ENCODE data around the gene SCYL1. TPM values are rescaled to one million over a fixed set of nuclear protein-coding genes. Genes with fewer than 3 reads are reported as not detected.

SCYL1 gene
- total RNA-seq, 2 experiments from 2014 or later, result 66.5 to 78.8 TPM

- H3K4me3 Mint-ChIP-seq, result peak within 1 kb of the TSS; percentile 97
- peak; percentile 7 for ATAC-seq
- ChIA-PET CTCF (interaction anchor here (0.5 to 4.6 kb wide), 14 partner anchors 10 to 1327 kb away, joined by 3 to 42 read pairs (median 4); partner anchors contain the start of gene PCNX3), POLR2A (interaction anchor here (0.7 to 1.9 kb wide), 8 partner anchors 15 to 762 kb away, joined by 3 to 9 read pairs (median 3); partner anchors contain the start of gene MALAT1)
- peaks cover 48% of the 10 kb centered on the region for H3K4me1 Mint-ChIP-seq
- H3K9me3 Mint-ChIP-seq (ENCODE audit: low read depth), result no peaks in the 10 kb centered on the region
- intact Hi-C loops (cut with DNase I, micrococcal nuclease), result loop anchor here (1.0 to 5.0 kb wide), 8 partner anchors 140 to 795 kb away; partner anchors contain the start of genes ATG2A (in 1 of the 2), CFL1 (in 1 of the 2), EHD1 (in 1 of the 2) and KAT5 (in 1 of the 2)
- no peaks in the 10 kb centered on the region for H3K27me3 Mint-ChIP-seq
- DNase-seq, result peak; percentile 94
- peaks cover 37% of the 10 kb centered on the region for H3K36me3 Mint-ChIP-seq (ENCODE audit: low read depth)
- peak within 1 kb of the TSS; percentile 89 for H3K27ac Mint-ChIP-seq
Measured at GRCh38 chr11:65572356-65573051, 47.6 kb downstream of the SCYL1 start, which contains the start of gene FAM89B. FAM89B (plus strand) TSS chr11:65572538; CDS start chr11:65572670, 132 bp downstream.

- peak; percentile 55 for DNase-seq
- POLR2A ChIA-PET, result interaction anchor here (1.5 to 1.8 kb wide), 2 partner anchors 33 to 74 kb away, joined by 6 to 9 read pairs; partner anchors contain the start of gene MALAT1
- peaks cover 52% of the 10 kb centered on the region for H3K4me1 Mint-ChIP-seq
Measured at GRCh38 chr11:65573391-65574079, 48.7 kb downstream of the SCYL1 start.

GRCh38 chr11:65574109-65574810 is 49.4 kb downstream of the SCYL1 start:
- H3K4me1 Mint-ChIP-seq, result peaks cover 49% of the 10 kb centered on the region
- intact Hi-C loops (cut with DNase I, micrococcal nuclease), result loop anchor here (1.0 to 5.0 kb wide), 26 partner anchors 14 to 797 kb away; partner anchors contain the start of genes ATG2A (in 1 of the 2), BANF1 (in 1 of the 2), C11orf68 (in 1 of the 2) and CCDC85B (in 1 of the 2)
- no peaks in the 10 kb centered on the region for H3K27me3 Mint-ChIP-seq
- ChIA-PET CTCF (interaction anchor here (0.6 to 4.6 kb wide), 8 partner anchors 8 to 315 kb away, joined by 3 to 56 read pairs (median 4); partner anchors contain the start of gene FIBP), POLR2A (interaction anchor here (1.5 kb wide), 1 partner anchor 41 kb away, joined by 5 read pairs; the partner anchor contains the start of gene PCNX3)
- no peaks in the 10 kb centered on the region for H3K9me3 Mint-ChIP-seq (ENCODE audit: low read depth)
- H3K4me3 Mint-ChIP-seq, result peak overlapping the region; percentile 90
- peak; percentile 96 for DNase-seq
- ATAC-seq, result peak; percentile 34
- H3K36me3 Mint-ChIP-seq (ENCODE audit: low read depth), result peaks cover 35% of the 10 kb centered on the region
- H3K27ac Mint-ChIP-seq, result peak overlapping the region; percentile 95

More at GRCh38 chr11:65573391-65574079, 48.7 kb downstream of the SCYL1 start:
- CTCF ChIA-PET, result interaction anchor here (0.6 to 4.6 kb wide), 12 partner anchors 9 to 696 kb away, joined by 3 to 42 read pairs (median 4); partner anchors contain the start of gene PCNX3
- Mint-ChIP-seq H3K4me3 (peak overlapping the region; percentile 90), H3K27ac (peak overlapping the region; percentile 83), H3K36me3 (ENCODE audit: low read depth) (peaks cover 37% of the 10 kb centered on the region), H3K27me3 (no peaks in the 10 kb centered on the region), H3K9me3 (ENCODE audit: low read depth) (no peaks in the 10 kb centered on the region)
- intact Hi-C loops (cut with DNase I, micrococcal nuclease), result loop anchor here (1.0 to 5.0 kb wide), 26 partner anchors 15 to 796 kb away; partner anchors contain the start of genes ATG2A (in 1 of the 2), BANF1 (in 1 of the 2), C11orf68 (in 1 of the 2) and CCDC85B (in 1 of the 2)
- no peak for ATAC-seq

GRCh38 chr11:65574811-65575567 is 50.1 kb downstream of the SCYL1 start:
- ChIA-PET CTCF (interaction anchor here (1.0 to 3.6 kb wide), 8 partner anchors 9 to 314 kb away, joined by 3 to 56 read pairs (median 4); partner anchors contain the start of gene FIBP), POLR2A (interaction anchor here (1.0 to 1.5 kb wide), 4 partner anchors 40 to 153 kb away, joined by 3 to 7 read pairs (median 5); partner anchors contain the start of genes MALAT1, NEAT1 and PCNX3)
- intact Hi-C loops (cut with DNase I, micrococcal nuclease), result loop anchor here (1.0 to 5.0 kb wide), 28 partner anchors 13 to 798 kb away; partner anchors contain the start of genes ATG2A (in 1 of the 2), BANF1 (in 1 of the 2), C11orf68 (in 1 of the 2) and CCDC85B (in 1 of the 2)
- DNase-seq (no peak), ATAC-seq (peak; percentile 3)
- peak overlapping the region; percentile 95 for H3K27ac Mint-ChIP-seq
- no peaks in the 10 kb centered on the region for H3K9me3 Mint-ChIP-seq (ENCODE audit: low read depth)
- peak overlapping the region; percentile 90 for H3K4me3 Mint-ChIP-seq
- no peaks in the 10 kb centered on the region for H3K27me3 Mint-ChIP-seq
- H3K4me1 Mint-ChIP-seq, result peaks cover 49% of the 10 kb centered on the region
- peaks cover 42% of the 10 kb centered on the region for H3K36me3 Mint-ChIP-seq (ENCODE audit: low read depth)

- intact Hi-C loops (cut with DNase I, micrococcal nuclease), result loop anchor here (1.0 to 5.0 kb wide), 10 partner anchors 13 to 713 kb away; partner anchors contain the start of genes C11orf68 (in 1 of the 2), CCDC85B (in 1 of the 2), DRAP1 (in 1 of the 2) and MAP3K11 (in 1 of the 2)
- POLR2A ChIA-PET, result interaction anchor here (0.5 to 1.5 kb wide), 5 partner anchors 26 to 153 kb away, joined by 3 to 7 read pairs (median 5); partner anchors contain the start of genes MALAT1, NEAT1 and PCNX3
- ATAC-seq (peak; percentile 28), DNase-seq (peak; percentile 85)
- Mint-ChIP-seq H3K27ac (peak within 1 kb of the TSS; percentile 95), H3K9me3 (ENCODE audit: low read depth) (no peaks in the 10 kb centered on the region), H3K27me3 (no peaks in the 10 kb centered on the region), H3K4me3 (peak within 1 kb of the TSS; percentile 90), H3K4me1 (peaks cover 49% of the 10 kb centered on the region), H3K36me3 (ENCODE audit: low read depth) (peaks cover 43% of the 10 kb centered on the region)
- CTCF ChIA-PET, result interaction anchor here (0.6 to 3.6 kb wide), 13 partner anchors 10 to 313 kb away, joined by 3 to 56 read pairs (median 4); partner anchors contain the start of gene FIBP
Measured at GRCh38 chr11:65575568-65576231, 50.8 kb downstream of the SCYL1 start, which contains the start of gene EHBP1L1. EHBP1L1 (plus strand) TSS chr11:65576053; CDS start chr11:65576303, 250 bp downstream.

- peak overlapping the region; percentile 77 for H3K27ac Mint-ChIP-seq
- H3K4me1 Mint-ChIP-seq, result peaks cover 44% of the 10 kb centered on the region
- no peaks in the 10 kb centered on the region for H3K9me3 Mint-ChIP-seq (ENCODE audit: low read depth)
- intact Hi-C loops (cut with DNase I, micrococcal nuclease), result loop anchor here in 1 of 2 experiments (5.0 kb wide), 1 partner anchor 86 kb away; the partner anchor contains the start of gene RELA
- H3K4me3 Mint-ChIP-seq, result peak overlapping the region; percentile 90
- peak; percentile 54 for DNase-seq
- ChIA-PET CTCF (interaction anchor here (0.6 to 3.6 kb wide), 9 partner anchors 11 to 245 kb away, joined by 3 to 56 read pairs (median 4); no protein-coding TSS in a partner anchor), POLR2A (interaction anchor here (0.5 to 1.4 kb wide), 3 partner anchors 27 to 154 kb away, joined by 3 to 5 read pairs (median 5); partner anchors contain the start of genes NEAT1 and RELA)
- H3K36me3 Mint-ChIP-seq (ENCODE audit: low read depth), result peaks cover 46% of the 10 kb centered on the region
- H3K27me3 Mint-ChIP-seq, result no peaks in the 10 kb centered on the region
- no peak for ATAC-seq
Measured at GRCh38 chr11:65576232-65576866, 51.5 kb downstream of the SCYL1 start.

GRCh38 chr11:65576867-65577755 is 52.2 kb downstream of the SCYL1 start:
- POLR2A ChIA-PET, result interaction anchor here (0.5 to 1.0 kb wide), 4 partner anchors 11 to 86 kb away, joined by 3 read pairs; partner anchors contain the start of gene RELA
- ATAC-seq, result peak; percentile 21
- no peaks in the 10 kb centered on the region for H3K9me3 Mint-ChIP-seq (ENCODE audit: low read depth)

GRCh38 chr11:65577756-65578109 is 52.9 kb downstream of the SCYL1 start:
- intact Hi-C loops (cut with DNase I, micrococcal nuclease), result loop anchor here in 1 of 2 experiments (5.0 kb wide), 1 partner anchor 85 kb away; the partner anchor contains the start of gene RELA
- no peak for ATAC-seq
- Mint-ChIP-seq H3K9me3 (ENCODE audit: low read depth) (no peaks in the 10 kb centered on the region), H3K27ac (no peak overlapping the region), H3K27me3 (no peaks in the 10 kb centered on the region), H3K4me1 (peaks cover 35% of the 10 kb centered on the region), H3K4me3 (peak overlapping the region; percentile 90), H3K36me3 (ENCODE audit: low read depth) (peaks cover 49% of the 10 kb centered on the region)
- DNase-seq, result no peak
- ChIA-PET CTCF (interaction anchor here (2.9 to 3.6 kb wide), 3 partner anchors 9 to 37 kb away, joined by 13 to 56 read pairs (median 20); no protein-coding TSS in a partner anchor), POLR2A (interaction anchor here (1.0 kb wide), 2 partner anchors 11 to 81 kb away, joined by 3 read pairs; no protein-coding TSS in a partner anchor)

More at GRCh38 chr11:65576867-65577755, 52.2 kb downstream of the SCYL1 start:
- CTCF ChIA-PET, result interaction anchor here (0.6 to 3.6 kb wide), 7 partner anchors 10 to 215 kb away, joined by 3 to 56 read pairs (median 5); no protein-coding TSS in a partner anchor
- DNase-seq, result peak; percentile 73
- intact Hi-C loops (cut with DNase I, micrococcal nuclease), result loop anchor here in 1 of 2 experiments (5.0 kb wide), 1 partner anchor 85 kb away; the partner anchor contains the start of gene RELA
- Mint-ChIP-seq H3K4me1 (peaks cover 37% of the 10 kb centered on the region), H3K36me3 (ENCODE audit: low read depth) (peaks cover 46% of the 10 kb centered on the region), H3K4me3 (peak overlapping the region; percentile 90), H3K27me3 (no peaks in the 10 kb centered on the region), H3K27ac (peak overlapping the region; percentile 77)
